ENCODE data around the gene TUT4. TPM values are rescaled to one million over a fixed set of nuclear protein-coding genes. Genes with fewer than 3 reads are reported as not detected.
A peak's percentile ranks its signal among the peaks of the same experiment; 100 is the strongest.

Gene TUT4
- total RNA-seq, 1 donor from 2014 or later = 44.2 TPM

GRCh38 chr1:52416811-52417210, 136.1 kb downstream of the TUT4 start:
- H3K9me3 ChIP-seq = no peaks in the 10 kb centered on the region
- H3K36me3 ChIP-seq = peaks cover 100% of the 10 kb centered on the region
- H3K4me1 ChIP-seq = no peaks in the 10 kb centered on the region
- H3K4me3 ChIP-seq = no peak overlapping the region
- H3K27ac ChIP-seq = no peak overlapping the region
- no peaks in the 10 kb centered on the region for H3K27me3 ChIP-seq
- DNase-seq (no peak), ATAC-seq (no peak)
- no peak for TF ChIP-seq CTCF (IDR thresholded peaks at IDR 0.05)
- intact Hi-C loops (cut with DNase I) = no loop called here

- ATAC-seq (no peak), DNase-seq (no peak)
- Histone ChIP-seq H3K27ac (no peak overlapping the region), H3K4me3 (no peak overlapping the region), H3K4me1 (no peaks in the 10 kb centered on the region), H3K27me3 (no peaks in the 10 kb centered on the region), H3K36me3 (peaks cover 100% of the 10 kb centered on the region), H3K9me3 (no peaks in the 10 kb centered on the region)
- TF ChIP-seq CTCF (IDR thresholded peaks at IDR 0.05) = no peak
- intact Hi-C loops (cut with DNase I) = no loop called here
These were observed 137.9 kb downstream of the TUT4 start for GRCh38 chr1:52414942-52415341.

- no peak for TF ChIP-seq CTCF (IDR thresholded peaks at IDR 0.05)
- Histone ChIP-seq H3K9me3 (no peaks in the 10 kb centered on the region), H3K27ac (no peak overlapping the region), H3K4me1 (no peaks in the 10 kb centered on the region), H3K27me3 (no peaks in the 10 kb centered on the region), H3K36me3 (peaks cover 100% of the 10 kb centered on the region), H3K4me3 (no peak overlapping the region)
- ATAC-seq = no peak
- DNase-seq = no peak
- intact Hi-C loops (cut with DNase I) = no loop called here
These were observed 139.4 kb downstream of the TUT4 start for GRCh38 chr1:52413410-52413989.

- no peak for DNase-seq
- intact Hi-C loops (cut with DNase I) = no loop called here
- no peak for ATAC-seq
- Histone ChIP-seq H3K4me1 (peaks cover 10% of the 10 kb centered on the region), H3K4me3 (peak overlapping the region; percentile 78), H3K36me3 (peaks cover 38% of the 10 kb centered on the region), H3K27ac (peak overlapping the region; percentile 93), H3K9me3 (no peaks in the 10 kb centered on the region), H3K27me3 (no peaks in the 10 kb centered on the region)
- no peak for TF ChIP-seq CTCF (IDR thresholded peaks at IDR 0.05)
These were observed 147.9 kb downstream of the TUT4 start for GRCh38 chr1:52404975-52405338.

- peak; percentile 97 for DNase-seq
- intact Hi-C loops (cut with DNase I) = no loop called here
- H3K4me3 ChIP-seq = peak within 1 kb of the TSS; percentile 78
- peak within 1 kb of the TSS; percentile 93 for H3K27ac ChIP-seq
- no peaks in the 10 kb centered on the region for H3K27me3 ChIP-seq
- peak; percentile 99 for ATAC-seq
- H3K4me1 ChIP-seq = peaks cover 10% of the 10 kb centered on the region
- H3K36me3 ChIP-seq = peaks cover 32% of the 10 kb centered on the region
- H3K9me3 ChIP-seq = no peaks in the 10 kb centered on the region
- TF ChIP-seq CTCF (IDR thresholded peaks at IDR 0.05) = peak; percentile 45
These were observed 148.5 kb downstream of the TUT4 start, which contains the start of the genes ORC1 and PRPF38A for GRCh38 chr1:52404116-52404974. Gene ORC1, minus strand, starts transcription at chr1:52404423. Its CDS starts 2,200 bp downstream, at chr1:52402223. Gene PRPF38A, plus strand, starts transcription at chr1:52404602. Its CDS starts 148 bp downstream, at chr1:52404750.

Measured in upper lobe of right lung (tissue), 1 donor.